OCI-LY1 (cell line): ENCODE measurements around the gene PLIN5.

Source experiments
- H2AFZ ChIP-seq: fragments of 200-600 bp; sonication (generic), shearing (Covaris generic); 2 replicates; pipeline ENCODE4 v1.6.0; 2014; ENCODE audit warnings: antibody characterized with exemption, mild to moderate bottlenecking, low read length
- H3F3A ChIP-seq: fragments of 200-600 bp; sonication (generic), shearing (Covaris generic); 2 replicates; pipeline ENCODE4 v1.6.0; 2014; ENCODE audit warnings: mild to moderate bottlenecking, antibody characterized with exemption, low read length, moderate library complexity; ENCODE audit not compliant: insufficient read depth
- H3K27ac ChIP-seq: fragments of 200-600 bp; sonication (generic); 2 replicates; pipeline ENCODE4 v1.5.1; 2014; ENCODE audit warnings: low read length, mixed run types, mild to moderate bottlenecking, low read depth; ENCODE audit not compliant: poor library complexity, severe bottlenecking
- H3K27me3 ChIP-seq: fragments of 200-600 bp; sonication (generic); 2 replicates; pipeline ENCODE4 v1.6.0; 2014; ENCODE audit warnings: antibody characterized with exemption, mild to moderate bottlenecking, low read length, moderate library complexity; ENCODE audit not compliant: insufficient read depth
- H3K36me3 ChIP-seq: fragments of 200-600 bp; sonication (generic); 2 replicates; pipeline ENCODE4 v1.6.1; 2014; ENCODE audit warnings: mild to moderate bottlenecking, antibody characterized with exemption, low read length, moderate library complexity, mixed read lengths; ENCODE audit not compliant: insufficient read depth
- H3K4me1 ChIP-seq: fragments of 200-600 bp; sonication (generic); 2 replicates; pipeline ENCODE4 v1.5.1; 2014; ENCODE audit warnings: mild to moderate bottlenecking, low read length, moderate library complexity; ENCODE audit not compliant: insufficient read depth, severe bottlenecking
- H3K4me2 ChIP-seq: fragments of 200-600 bp; sonication (generic), shearing (Covaris generic); 2 replicates; pipeline ENCODE4 v1.6.1; 2014; ENCODE audit warnings: low read length
- H3K4me3 ChIP-seq: fragments of 200-600 bp; sonication (generic); 2 replicates; pipeline ENCODE4 v1.5.1; 2014; ENCODE audit warnings: low read length, low read depth, mild to moderate bottlenecking, mixed read lengths; ENCODE audit not compliant: poor library complexity, severe bottlenecking
- H3K79me2 ChIP-seq: fragments of 200-600 bp; shearing (Covaris generic); 2 replicates; pipeline ENCODE4 v1.6.1; 2016; ENCODE audit warnings: mixed run types, low read length, mixed read lengths; ENCODE audit not compliant: insufficient read depth
- H3K9ac ChIP-seq: fragments of 200-600 bp; sonication (generic), shearing (Covaris generic); 2 replicates; pipeline ENCODE4 v1.6.1; 2014; ENCODE audit warnings: mild to moderate bottlenecking, low read length, mixed read lengths
- H3K9me2 ChIP-seq: fragments of 200-600 bp; sonication (generic), shearing (Covaris generic); 2 replicates; pipeline ENCODE4 v1.6.1; 2014; ENCODE audit warnings: low read depth, mild to moderate bottlenecking, low read length, mixed read lengths
- H3K9me3 ChIP-seq: fragments of 200-600 bp; shearing (Covaris generic); 2 replicates; pipeline ENCODE4 v1.6.1; 2014; ENCODE audit warnings: low read length, mixed read lengths
- H4K20me1 ChIP-seq: fragments of 200-600 bp; sonication (generic), shearing (Covaris generic); 2 replicates; pipeline ENCODE4 v1.6.0; 2016; ENCODE audit warnings: mild to moderate bottlenecking, low read length; ENCODE audit not compliant: insufficient read depth
- CTCF ChIP-seq: fragments of 200-600 bp; sonication (generic), shearing (Covaris generic); IDR thresholded peaks from 2 replicates; pipeline ENCODE4 v1.5.1; 2017; ENCODE audit warnings: mild to moderate bottlenecking, antibody characterized with exemption, low read length, moderate library complexity, mixed read lengths
- EZH2 ChIP-seq: fragments of 200-600 bp; sonication (generic), shearing (Covaris generic); IDR thresholded peaks from 2 replicates; pipeline ENCODE4 v1.8.0; 2017; ENCODE audit warnings: borderline replicate concordance, mixed run types, mild to moderate bottlenecking, antibody characterized with exemption, low read length, moderate library complexity, mixed read lengths

The PLIN5 gene

GRCh38 chr19:4487572-4487971 lies 47.5 kb downstream of the PLIN5 start:
- Histone ChIP-seq H3K27ac (no peak overlapping the region), H3K9ac (no peak overlapping the region), H2AFZ (no peak overlapping the region), H3K27me3 (no peaks in the 10 kb centered on the region), H3K9me3 (no peaks in the 10 kb centered on the region), H3K36me3 (peaks cover 49% of the 10 kb centered on the region), H3K4me1 (no peaks in the 10 kb centered on the region), H3K4me3 (no peak overlapping the region), H3K9me2 (no peaks in the 10 kb centered on the region), H3K4me2 (no peak overlapping the region), H4K20me1 (no peaks in the 10 kb centered on the region), H3K79me2 (no peaks in the 10 kb centered on the region), H3F3A (no peaks in the 10 kb centered on the region)
- TF ChIP-seq CTCF, result no peak
- no peak for TF ChIP-seq EZH2

GRCh38 chr19:4483385-4483784 lies 51.6 kb downstream of the PLIN5 start:
- no peaks in the 10 kb centered on the region for H3K9me2 ChIP-seq
- H3F3A ChIP-seq, result no peaks in the 10 kb centered on the region
- H3K27me3 ChIP-seq, result no peaks in the 10 kb centered on the region
- peaks cover 30% of the 10 kb centered on the region for H3K36me3 ChIP-seq
- H3K27ac ChIP-seq, result no peak overlapping the region
- TF ChIP-seq EZH2 (no peak), CTCF (no peak)
- no peak overlapping the region for H3K9ac ChIP-seq
- H2AFZ ChIP-seq, result no peak overlapping the region
- no peaks in the 10 kb centered on the region for H3K4me1 ChIP-seq
- H3K79me2 ChIP-seq, result no peaks in the 10 kb centered on the region
- no peaks in the 10 kb centered on the region for H3K9me3 ChIP-seq
- H3K4me3 ChIP-seq, result no peak overlapping the region
- H4K20me1 ChIP-seq, result no peaks in the 10 kb centered on the region
- H3K4me2 ChIP-seq, result no peak overlapping the region

- Histone ChIP-seq H3K79me2 (no peaks in the 10 kb centered on the region), H3K36me3 (peaks cover 32% of the 10 kb centered on the region), H4K20me1 (no peaks in the 10 kb centered on the region), H3K4me2 (no peak overlapping the region), H3F3A (no peaks in the 10 kb centered on the region), H3K9ac (no peak overlapping the region), H3K9me2 (no peaks in the 10 kb centered on the region), H2AFZ (no peak overlapping the region), H3K9me3 (no peaks in the 10 kb centered on the region), H3K27ac (no peak overlapping the region), H3K4me1 (no peaks in the 10 kb centered on the region), H3K4me3 (no peak overlapping the region), H3K27me3 (no peaks in the 10 kb centered on the region)
- no peak for TF ChIP-seq EZH2
- TF ChIP-seq CTCF, result no peak
These were observed 52.2 kb downstream of the PLIN5 start for GRCh38 chr19:4482721-4483364.
